Mesenchymal stem cell (in vitro differentiated cells and primary cell): ENCODE results near the gene UBXN7.

Experiments used
- DNase-seq: peaks from one replicate; pipeline ENCODE4 v3.0.0-alpha.2; 2013
- H2AFZ ChIP-seq: one replicate; pipeline ENCODE4 v1.6.1; 2013; ENCODE audit warnings: low read depth, mild to moderate bottlenecking, control low read depth, inconsistent platforms, low read length, moderate library complexity
- H2AK5ac ChIP-seq: 2 replicates; pipeline ENCODE4 v1.6.1; 2013; ENCODE audit warnings: low read length, moderate library complexity, mild to moderate bottlenecking, inconsistent platforms; ENCODE audit not compliant: severe bottlenecking
- H2BK120ac ChIP-seq: one replicate; pipeline ENCODE4 v1.6.1; 2013; ENCODE audit warnings: low read depth, mild to moderate bottlenecking, inconsistent platforms, low read length, moderate library complexity
- H2BK12ac ChIP-seq, 2 experiments: one replicate each; pipeline ENCODE4 v1.6.1; 2013; ENCODE audit warnings: inconsistent platforms in 2 of 2, low read length in 2 of 2, mild to moderate bottlenecking in 2 of 2, moderate library complexity in 2 of 2, control low read depth in 1 of 2
- H2BK15ac ChIP-seq: one replicate; pipeline ENCODE4 v1.6.1; 2013; ENCODE audit warnings: mild to moderate bottlenecking, low read depth, inconsistent platforms; ENCODE audit not compliant: poor library complexity, severe bottlenecking
- H2BK5ac ChIP-seq: 2 replicates; pipeline ENCODE4 v1.6.1; 2013; ENCODE audit warnings: low read depth, mild to moderate bottlenecking, low read length, control low read depth, inconsistent platforms; ENCODE audit not compliant: poor library complexity, severe bottlenecking
- H3K14ac ChIP-seq, 2 experiments: one replicate each; pipeline ENCODE4 v1.6.1; 2013; ENCODE audit warnings: inconsistent platforms in 2 of 2, low read length in 2 of 2, control low read depth in 1 of 2, mild to moderate bottlenecking in 1 of 2, moderate library complexity in 1 of 2
- H3K18ac ChIP-seq, 2 experiments: one replicate each; pipeline ENCODE4 v1.6.1; 2013; ENCODE audit warnings: inconsistent platforms in 2 of 2, low read length in 2 of 2, control low read depth in 1 of 2, low read depth in 1 of 2, mild to moderate bottlenecking in 1 of 2
- H3K23ac ChIP-seq, 2 experiments: one replicate each; pipeline ENCODE4 v1.6.1; 2013; ENCODE audit warnings: inconsistent platforms in 2 of 2, low read length in 2 of 2, mild to moderate bottlenecking in 2 of 2, moderate library complexity in 2 of 2, control low read depth in 1 of 2
- H3K27ac ChIP-seq: 2 replicates; pipeline ENCODE4 v1.5.1; 2013; ENCODE audit warnings: mild to moderate bottlenecking, moderate library complexity, low read length, control low read depth, inconsistent platforms; ENCODE audit not compliant: poor library complexity, severe bottlenecking
- H3K27me3 ChIP-seq, 2 experiments: 2 replicates each; pipeline versions ENCODE4 v1.6.1 to v1.7.0; 2013; ENCODE audit warnings: low read length in 2 of 2, mild to moderate bottlenecking in 2 of 2, moderate library complexity in 2 of 2, control low read depth in 1 of 2, inconsistent platforms in 1 of 2; ENCODE audit not compliant: control insufficient read depth in 1 of 2, insufficient read depth in 1 of 2
- H3K36me3 ChIP-seq, 2 experiments: 2 replicates each; pipeline versions ENCODE4 v1.6.1 to v1.7.0; 2013; ENCODE audit warnings: low read length in 2 of 2, control low read depth in 1 of 2, inconsistent platforms in 1 of 2, low read depth in 1 of 2, mild to moderate bottlenecking in 1 of 2; ENCODE audit not compliant: insufficient read depth in 2 of 2, control insufficient read depth in 1 of 2
- H3K4ac ChIP-seq, 2 experiments: one replicate each; pipeline ENCODE4 v1.6.1; 2013; ENCODE audit warnings: inconsistent platforms in 2 of 2, low read length in 2 of 2, mild to moderate bottlenecking in 2 of 2, moderate library complexity in 2 of 2, control low read depth in 1 of 2, low read depth in 1 of 2
- H3K4me1 ChIP-seq: 2 replicates; pipeline ENCODE4 v1.6.1; 2013; ENCODE audit warnings: low read depth, low read length, control low read depth; ENCODE audit not compliant: control insufficient read depth, insufficient read depth
- H3K4me2 ChIP-seq: 2 replicates; pipeline ENCODE4 v1.6.1; 2013; ENCODE audit warnings: low read length, mild to moderate bottlenecking, inconsistent platforms; ENCODE audit not compliant: poor library complexity, severe bottlenecking
- H3K4me3 ChIP-seq, 2 experiments: 2 replicates each; pipeline versions ENCODE4 v1.5.1 to v1.7.0; 2013; ENCODE audit warnings: low read length in 2 of 2, mild to moderate bottlenecking in 2 of 2, control low read depth in 1 of 2, low read depth in 1 of 2; ENCODE audit not compliant: insufficient read depth in 1 of 2
- H3K79me1 ChIP-seq: replicated peaks from 2 replicates; pipeline ENCODE4 v1.6.1; 2013; ENCODE audit warnings: mild to moderate bottlenecking, control low read depth, low read length, inconsistent platforms; ENCODE audit not compliant: poor library complexity, severe bottlenecking
- H3K9ac ChIP-seq: 2 replicates; pipeline ENCODE4 v1.7.0; 2013; ENCODE audit warnings: mild to moderate bottlenecking, low read length, moderate library complexity
- H3K9me3 ChIP-seq: 2 replicates; pipeline ENCODE4 v1.7.0; 2013; ENCODE audit warnings: mild to moderate bottlenecking, low read length; ENCODE audit not compliant: control insufficient read depth
- H4K8ac ChIP-seq: one replicate; pipeline ENCODE4 v1.6.1; 2013; ENCODE audit warnings: inconsistent platforms, mild to moderate bottlenecking, low read length, moderate library complexity
- H4K91ac ChIP-seq: one replicate; pipeline ENCODE4 v1.6.1; 2013; ENCODE audit warnings: mild to moderate bottlenecking, low read length, inconsistent platforms
- WGBS: methylation state at CpG from one replicate; pipeline ENCODE4 v1.1.7; 2013; ENCODE audit warnings: mixed read lengths; 5-methylcytosine and 5-hydroxymethylcytosine counted together

UBXN7 gene

GRCh38 chr3:196409409-196409808 lies 22.8 kb downstream of the UBXN7 start:
- no peak overlapping the region for H3K4me3 ChIP-seq
- 97% methylated on average over 1 of the region's 1 CpG for WGBS
- peaks cover 11% of the 10 kb centered on the region for H3K79me1 ChIP-seq

GRCh38 chr3:196408565-196409300 lies 23.5 kb downstream of the UBXN7 start:
- H3K18ac ChIP-seq = no peak overlapping the region
- no peaks in the 10 kb centered on the region for H3K9me3 ChIP-seq
- no peak overlapping the region for H3K23ac ChIP-seq
- no peak overlapping the region for H3K4me3 ChIP-seq
- no peak overlapping the region for H3K4me2 ChIP-seq
- H2BK15ac ChIP-seq = no peak overlapping the region
- H4K91ac ChIP-seq = no peak overlapping the region
- H2AFZ ChIP-seq = no peak overlapping the region
- H2BK5ac ChIP-seq = no peak overlapping the region
- H3K9ac ChIP-seq = no peak overlapping the region
- no peak overlapping the region for H2AK5ac ChIP-seq
- no peaks in the 10 kb centered on the region for H3K27me3 ChIP-seq
- no peak overlapping the region for H2BK120ac ChIP-seq
- H4K8ac ChIP-seq = no peak overlapping the region
- peaks cover 10% of the 10 kb centered on the region for H3K79me1 ChIP-seq
- peaks cover 7% of the 10 kb centered on the region for H3K4me1 ChIP-seq
- H2BK12ac ChIP-seq = no peak overlapping the region
- no peak for DNase-seq
- H3K4ac ChIP-seq = no peak overlapping the region
- H3K36me3 ChIP-seq = peaks cover 6 to 23% of the 10 kb centered on the region in 2 experiments
- WGBS = 100% methylated on average over 4 of the region's 4 CpGs
- H3K27ac ChIP-seq = no peak overlapping the region
- no peak overlapping the region for H3K14ac ChIP-seq

More at GRCh38 chr3:196409409-196409808, 22.8 kb downstream of the UBXN7 start:
- H4K8ac ChIP-seq = no peak overlapping the region
- H3K27me3 ChIP-seq = no peaks in the 10 kb centered on the region
- H3K9me3 ChIP-seq = no peaks in the 10 kb centered on the region
- peaks cover 7% of the 10 kb centered on the region for H3K4me1 ChIP-seq
- no peak overlapping the region for H3K14ac ChIP-seq
- no peak overlapping the region for H2BK15ac ChIP-seq
- H3K27ac ChIP-seq = no peak overlapping the region
- no peak overlapping the region for H2BK12ac ChIP-seq
- H2BK5ac ChIP-seq = no peak overlapping the region
- DNase-seq = no peak
- H2AFZ ChIP-seq = no peak overlapping the region
- H2AK5ac ChIP-seq = no peak overlapping the region
- no peak overlapping the region for H4K91ac ChIP-seq
- no peak overlapping the region for H3K9ac ChIP-seq
- H3K18ac ChIP-seq = no peak overlapping the region
- H3K23ac ChIP-seq = no peak overlapping the region
- no peak overlapping the region for H2BK120ac ChIP-seq
- no peak overlapping the region for H3K4ac ChIP-seq
- no peak overlapping the region for H3K4me2 ChIP-seq
- H3K36me3 ChIP-seq = peaks cover 6 to 22% of the 10 kb centered on the region in 2 experiments

GRCh38 chr3:196406811-196407470 lies 25.3 kb downstream of the UBXN7 start:
- H2AFZ ChIP-seq = no peak overlapping the region
- H3K36me3 ChIP-seq = peaks cover 9 to 38% of the 10 kb centered on the region in 2 experiments
- no peak overlapping the region for H4K91ac ChIP-seq
- H3K14ac ChIP-seq = no peak overlapping the region
- H3K79me1 ChIP-seq = peaks cover 14% of the 10 kb centered on the region
- H2BK120ac ChIP-seq = no peak overlapping the region
- no peak overlapping the region for H2BK12ac ChIP-seq
- H4K8ac ChIP-seq = no peak overlapping the region
- peak overlapping the region; percentile 21 for H3K9ac ChIP-seq
- peak overlapping the region in 1 of 2 experiments; percentile 53 for H3K4me3 ChIP-seq
- H2BK5ac ChIP-seq = no peak overlapping the region
- H3K23ac ChIP-seq = no peak overlapping the region
- WGBS = 74% methylated on average over 3 of the region's 8 CpGs
- no peak overlapping the region for H2BK15ac ChIP-seq
- DNase-seq = peak; percentile 67
- H3K27ac ChIP-seq = peak overlapping the region; percentile 81
- H2AK5ac ChIP-seq = no peak overlapping the region
- H3K18ac ChIP-seq = no peak overlapping the region
- no peak overlapping the region for H3K4ac ChIP-seq
- H3K9me3 ChIP-seq = no peaks in the 10 kb centered on the region
- H3K4me2 ChIP-seq = peak overlapping the region; percentile 54
- peaks cover 8% of the 10 kb centered on the region for H3K4me1 ChIP-seq
- no peaks in the 10 kb centered on the region for H3K27me3 ChIP-seq

GRCh38 chr3:196400331-196400730 lies 31.9 kb downstream of the UBXN7 start:
- H3K23ac ChIP-seq = no peak overlapping the region
- H4K91ac ChIP-seq = no peak overlapping the region
- H2AK5ac ChIP-seq = peak overlapping the region; percentile 69
- peaks cover 23 to 75% of the 10 kb centered on the region in 2 experiments for H3K36me3 ChIP-seq
- H2BK15ac ChIP-seq = no peak overlapping the region
- no peak overlapping the region for H2BK12ac ChIP-seq
- H3K4me3 ChIP-seq = no peak overlapping the region
- DNase-seq = no peak
- no peak overlapping the region for H3K4me2 ChIP-seq
- peak overlapping the region; percentile 38 for H2BK5ac ChIP-seq
- peaks cover 30% of the 10 kb centered on the region for H3K79me1 ChIP-seq
- H3K4me1 ChIP-seq = peaks cover 6% of the 10 kb centered on the region
- H3K14ac ChIP-seq = peak overlapping the region in 1 of 2 experiments; percentile 20
- no peak overlapping the region for H3K18ac ChIP-seq
- WGBS = 100% methylated on average over 5 of the region's 6 CpGs
- H2BK120ac ChIP-seq = no peak overlapping the region
- H3K27me3 ChIP-seq = no peaks in the 10 kb centered on the region
- H3K9ac ChIP-seq = no peak overlapping the region
- no peak overlapping the region for H4K8ac ChIP-seq
- H2AFZ ChIP-seq = no peak overlapping the region
- no peaks in the 10 kb centered on the region for H3K9me3 ChIP-seq
- H3K27ac ChIP-seq = peak overlapping the region; percentile 35
- H3K4ac ChIP-seq = no peak overlapping the region
